ENCODE results near the gene PCBP4.

The PCBP4 gene

DNA sequence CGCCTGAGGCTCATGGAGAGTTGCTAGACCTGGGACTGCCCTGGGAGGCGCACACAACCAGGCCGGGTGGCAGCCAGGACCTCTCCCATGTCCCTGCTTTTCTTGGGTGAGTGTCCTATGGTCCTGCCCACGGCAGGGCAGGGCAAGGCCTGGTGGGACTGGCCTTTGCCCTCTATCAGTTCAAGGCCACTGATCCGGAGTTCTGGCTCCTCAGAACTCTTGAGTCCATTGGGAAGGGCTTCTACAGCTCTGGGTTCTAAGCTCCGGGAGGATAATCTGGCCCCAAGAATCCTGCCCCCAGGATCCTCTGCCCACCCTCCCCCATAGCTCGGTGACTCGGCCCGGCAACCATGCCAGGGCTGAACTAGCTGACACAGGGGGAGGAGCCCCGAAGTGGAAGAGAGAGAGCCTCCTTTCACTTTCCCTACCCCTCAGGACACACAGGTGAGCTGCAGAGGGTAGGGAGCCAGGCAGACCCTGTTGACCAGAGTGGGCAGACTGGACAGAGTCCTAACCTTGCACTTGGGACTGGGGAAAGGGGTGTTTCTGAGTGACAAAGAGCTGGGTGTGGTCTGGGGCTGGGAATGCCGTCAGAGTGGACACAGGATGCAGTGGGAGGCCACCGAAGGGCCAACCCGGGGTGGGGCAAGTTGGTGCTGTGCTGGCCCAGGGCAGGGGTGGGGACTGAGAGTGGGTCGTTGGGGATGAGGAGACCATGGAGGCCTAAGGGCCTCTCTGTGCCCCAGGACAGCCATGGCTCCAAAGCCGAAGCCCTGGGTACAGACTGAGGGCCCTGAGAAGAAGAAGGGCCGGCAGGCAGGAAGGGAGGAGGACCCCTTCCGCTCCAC lies 24.4 kb downstream of the PCBP4 start:
- FAIRE-seq: no peak
- peak; percentile 88 for DNase-seq (ENCODE audit: insufficient read length, low spot score)

- peak; percentile 99 for FAIRE-seq
- DNase-seq (ENCODE audit: insufficient read length, low spot score): peak; percentile 99
Observed at GRCh38 chr3:51941798-51942602, 25.3 kb downstream of the PCBP4 start, which contains the start of the genes PARP3 and RRP9. Gene PARP3, plus strand, starts transcription at chr3:51942363. Its CDS starts 993 bp downstream, at chr3:51943356. Gene RRP9, minus strand, starts transcription at chr3:51941904. Its CDS starts 37 bp downstream, at chr3:51941867.

- DNase-seq (ENCODE audit: insufficient read length, low spot score) (peak; percentile 24), FAIRE-seq (no peak)
Observed at GRCh38 chr3:51941463-51941797, 25.8 kb downstream of the PCBP4 start.

DNA sequence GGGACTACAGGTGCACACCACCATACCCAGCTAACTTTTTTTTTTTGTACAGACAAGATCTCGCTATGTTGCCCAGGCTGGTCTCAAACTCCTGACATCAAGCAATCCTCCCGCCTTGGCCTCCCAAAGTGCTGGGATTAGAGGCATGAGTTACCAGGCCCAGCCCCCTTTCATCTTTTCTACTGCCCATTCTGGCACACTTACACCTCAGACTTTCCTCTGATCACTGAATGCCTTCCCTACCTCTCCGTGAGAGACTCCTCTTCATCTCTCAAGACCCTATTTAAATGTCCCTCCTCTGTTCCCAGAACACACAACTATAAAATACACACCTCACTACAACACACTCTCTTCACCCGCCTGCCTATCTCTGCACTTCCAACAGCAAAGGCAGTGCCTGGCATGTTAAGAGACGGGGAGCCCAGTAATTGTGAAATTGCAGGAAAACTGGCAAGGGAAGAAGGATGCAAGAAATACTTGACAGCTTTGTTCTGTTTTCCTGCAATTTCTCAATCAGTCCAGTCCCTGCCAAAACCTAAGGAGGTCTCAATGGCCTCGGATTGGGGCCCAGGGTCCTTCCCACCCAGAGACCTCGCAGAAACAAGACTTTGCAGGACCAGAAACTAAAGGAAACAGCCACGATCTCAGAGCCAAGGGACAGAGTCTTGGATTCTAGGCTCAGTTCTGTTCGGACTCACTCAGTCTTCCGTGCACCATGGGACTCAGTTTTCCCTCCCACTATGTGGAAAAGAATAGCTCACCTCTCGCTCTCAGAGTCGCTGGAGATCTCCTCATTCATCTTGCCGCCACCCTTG lies 26.4 kb downstream of the PCBP4 start:
- DNase-seq (ENCODE audit: insufficient read length, low spot score) (no peak), FAIRE-seq (no peak)

DNA sequence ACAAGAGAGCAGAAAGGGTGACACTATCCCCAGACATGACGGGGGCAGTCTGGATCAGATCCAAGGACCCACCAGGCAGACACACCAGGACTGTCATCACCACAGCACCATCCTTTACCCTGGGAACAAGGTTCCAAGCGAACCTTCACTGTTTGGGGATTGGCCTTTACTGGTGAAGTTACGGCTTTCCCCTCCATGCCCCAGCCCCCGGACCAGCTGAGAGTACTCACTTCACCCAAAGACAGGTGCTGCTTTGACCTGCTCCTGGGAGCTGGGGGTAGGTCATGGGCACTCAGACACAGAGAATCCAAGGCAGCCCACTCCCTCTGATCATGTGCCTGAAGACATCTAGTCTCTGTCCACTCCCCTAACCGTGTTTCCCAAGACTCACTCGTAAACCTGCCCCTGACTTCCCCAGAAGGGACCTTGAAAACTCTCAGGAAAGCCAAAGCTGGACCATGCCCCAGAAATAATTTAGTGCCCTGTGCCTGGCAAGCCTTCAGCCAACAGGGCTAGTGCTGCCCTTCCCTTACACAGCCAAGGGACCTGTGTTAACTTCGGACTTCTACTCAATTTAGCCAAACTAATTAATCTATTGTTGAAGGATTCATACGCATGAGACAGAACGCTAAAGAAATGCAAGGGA lies 28.4 kb downstream of the PCBP4 start:
- FAIRE-seq: no peak
- DNase-seq (ENCODE audit: insufficient read length, low spot score): no peak

DNA sequence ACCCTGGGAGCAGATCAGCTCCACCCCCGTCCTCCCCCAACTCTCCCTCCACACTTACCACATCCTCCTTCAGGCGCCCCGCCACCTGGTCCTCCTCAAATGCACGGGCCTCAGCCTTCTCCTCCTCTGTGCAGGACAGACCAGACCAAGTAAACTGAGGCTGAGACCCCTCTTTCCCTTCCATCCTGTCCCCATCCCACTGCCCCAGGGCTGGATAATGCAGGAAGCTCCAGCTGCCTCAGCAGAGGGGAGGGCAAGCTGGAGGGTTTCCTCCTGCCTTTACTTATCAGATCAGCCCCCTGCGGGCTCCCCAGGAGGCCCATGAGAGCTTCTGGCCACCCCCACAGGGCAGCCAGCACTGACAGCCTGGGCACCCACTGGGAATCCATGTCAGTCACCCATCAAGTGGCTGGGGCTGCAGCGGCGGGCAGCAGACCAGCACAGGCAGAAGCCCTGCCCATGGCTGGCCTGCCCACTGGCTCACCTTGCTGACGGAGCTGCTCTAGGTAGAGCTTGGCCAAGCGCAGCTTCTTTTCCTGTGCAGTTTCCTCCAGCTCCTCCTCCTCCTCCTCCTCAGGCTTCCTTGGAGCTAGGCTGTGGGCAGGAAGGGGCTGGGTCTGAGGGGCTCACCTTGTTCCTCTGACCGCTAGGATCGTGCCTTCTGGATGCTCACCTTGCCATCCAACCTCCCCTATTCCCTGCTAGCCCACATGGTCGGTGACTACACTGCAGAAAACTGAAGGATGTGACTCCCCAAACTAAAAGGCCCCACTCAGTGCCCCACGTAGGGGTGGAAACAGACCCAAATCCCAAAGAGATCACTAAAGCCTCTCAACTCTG lies 29.4 kb downstream of the PCBP4 start:
- no peak for FAIRE-seq
- DNase-seq (ENCODE audit: insufficient read length, low spot score): no peak

- no peak for FAIRE-seq
- no peak for DNase-seq (ENCODE audit: insufficient read length, low spot score)
Observed at GRCh38 chr3:51937014-51937413, 30.2 kb downstream of the PCBP4 start.

GRCh38 chr3:51935886-51936755 lies 31.1 kb downstream of the PCBP4 start:
- FAIRE-seq (no peak), DNase-seq (ENCODE audit: insufficient read length, low spot score) (no peak)

DNA sequence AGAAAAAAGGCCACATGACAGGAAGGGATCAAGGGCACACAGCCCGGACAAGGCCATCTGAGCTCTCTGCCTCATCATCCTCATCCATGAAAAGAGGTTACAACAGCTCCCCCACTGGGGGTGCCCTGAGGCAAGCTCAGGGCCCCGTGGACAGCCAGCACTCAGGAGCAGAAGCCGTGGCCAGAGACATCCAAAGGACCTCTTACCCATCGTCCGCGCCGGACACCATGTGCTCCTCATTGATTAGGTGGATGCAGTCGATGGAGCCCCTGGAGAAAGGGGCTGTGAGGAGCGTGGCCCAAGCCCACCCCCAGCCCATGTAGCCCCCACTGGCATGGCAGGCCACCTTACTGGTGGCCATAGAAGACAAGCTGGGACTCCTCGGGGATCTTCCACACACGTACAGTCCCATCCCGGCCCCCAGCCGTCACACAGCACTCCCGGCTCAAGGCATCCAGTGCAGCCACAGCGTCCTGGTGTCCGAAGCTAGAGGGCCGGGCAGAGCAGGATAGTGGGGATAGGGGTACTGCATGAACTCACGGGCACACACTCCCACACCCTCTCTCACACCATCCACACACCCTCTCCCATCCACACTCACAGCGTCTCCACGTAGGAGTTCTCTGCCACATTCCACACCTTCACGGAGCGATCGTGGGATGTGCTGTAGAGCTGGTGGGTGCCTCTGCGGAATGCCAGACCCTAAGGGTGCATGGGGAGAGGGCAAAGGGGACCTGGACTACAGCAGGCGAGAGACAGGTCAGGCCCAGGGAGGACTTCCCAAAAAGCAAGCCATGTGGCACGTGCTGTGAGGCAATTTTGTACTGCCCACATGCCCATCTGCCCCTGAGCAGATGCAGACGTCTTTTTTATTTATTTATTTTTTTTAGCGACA lies 32.0 kb downstream of the PCBP4 start:
- no peak for FAIRE-seq
- DNase-seq (ENCODE audit: insufficient read length, low spot score): no peak

DNA sequence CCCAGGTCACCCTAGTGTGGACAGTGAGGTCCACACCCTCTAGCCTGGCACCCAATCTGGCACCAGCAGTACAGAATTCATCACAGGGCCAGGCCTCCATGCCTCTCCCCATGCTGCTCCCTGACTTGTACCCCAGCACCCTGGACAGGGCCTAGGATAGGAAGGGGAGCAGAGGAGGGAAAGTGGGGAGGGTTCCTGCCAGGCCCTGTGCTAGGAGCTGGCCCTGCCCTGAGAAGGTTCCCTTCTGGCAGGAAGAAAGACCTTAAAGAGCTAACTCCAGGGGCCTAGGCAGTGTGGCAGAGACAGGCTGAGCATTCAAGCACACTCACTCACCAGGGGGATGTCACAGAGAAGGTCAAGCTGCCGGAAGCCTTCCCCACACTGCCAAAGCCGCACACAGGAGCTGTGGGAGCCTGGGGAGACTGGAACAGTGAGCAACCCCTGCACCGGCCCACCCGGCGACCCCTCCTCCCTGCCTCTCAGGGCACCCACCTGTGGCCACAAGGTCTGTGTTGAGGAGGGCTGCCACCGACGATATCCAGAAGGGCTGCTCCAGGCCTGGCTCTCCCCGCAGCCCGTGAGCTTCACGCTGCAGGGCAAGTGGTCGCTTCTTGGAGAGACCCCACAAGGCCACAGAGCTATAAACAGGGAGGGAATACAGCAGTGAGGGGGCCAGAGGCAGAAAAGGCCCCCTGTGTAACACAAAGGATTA lies 33.0 kb downstream of the PCBP4 start:
- no peak for DNase-seq (ENCODE audit: insufficient read length, low spot score)
- FAIRE-seq: no peak

GRCh38 chr3:51933471-51934138 lies 33.6 kb downstream of the PCBP4 start:
- FAIRE-seq (no peak), DNase-seq (ENCODE audit: insufficient read length, low spot score) (no peak)

DNA sequence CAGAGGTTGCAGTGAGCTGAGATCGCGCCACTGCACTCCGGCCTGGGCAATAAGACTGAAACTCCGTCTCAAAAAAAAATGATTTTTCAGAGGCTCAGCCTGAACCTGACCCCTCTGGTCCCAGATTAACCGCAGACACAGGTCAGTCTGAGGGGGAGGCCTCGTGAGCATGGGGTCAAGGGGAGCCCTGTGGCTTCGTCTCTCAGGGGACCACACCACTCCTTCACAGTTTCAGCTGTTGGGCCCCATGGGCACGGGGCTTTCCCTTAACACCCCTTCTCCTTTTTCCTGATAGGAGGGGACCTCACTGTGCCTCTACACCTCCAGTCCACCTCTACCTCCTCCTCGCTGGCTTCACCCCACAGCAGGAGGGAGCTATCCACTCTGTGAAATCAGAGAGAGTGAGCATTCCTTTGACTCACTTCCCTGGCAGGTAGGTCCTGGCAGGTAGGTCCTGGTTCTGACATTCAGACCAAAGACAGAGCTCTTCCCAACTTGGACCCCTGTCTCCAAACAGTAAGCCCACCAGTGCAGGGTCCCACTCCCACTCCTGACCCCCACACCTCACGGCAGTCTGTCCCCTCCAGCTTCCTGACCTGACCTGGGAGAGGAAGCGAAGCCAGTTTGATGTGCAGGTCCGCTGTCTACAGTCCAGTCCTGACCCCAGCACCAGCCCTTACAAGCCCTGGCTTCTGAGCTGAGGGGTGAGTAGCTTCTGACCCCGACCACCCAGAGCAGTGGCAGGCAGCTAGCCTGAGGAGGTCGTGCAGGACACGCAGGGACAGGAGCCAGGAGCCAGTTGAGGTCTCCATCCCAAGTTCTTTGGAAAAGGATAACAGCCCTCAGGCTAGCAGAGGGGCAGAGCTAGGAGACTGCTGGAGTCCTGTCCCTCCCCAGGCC lies 34.5 kb downstream of the PCBP4 start:
- no peak for DNase-seq (ENCODE audit: insufficient read length, low spot score)
- FAIRE-seq: no peak

- DNase-seq (ENCODE audit: insufficient read length, low spot score): no peak
- FAIRE-seq: no peak
Observed at GRCh38 chr3:51931756-51932155, 35.5 kb downstream of the PCBP4 start.

DNA sequence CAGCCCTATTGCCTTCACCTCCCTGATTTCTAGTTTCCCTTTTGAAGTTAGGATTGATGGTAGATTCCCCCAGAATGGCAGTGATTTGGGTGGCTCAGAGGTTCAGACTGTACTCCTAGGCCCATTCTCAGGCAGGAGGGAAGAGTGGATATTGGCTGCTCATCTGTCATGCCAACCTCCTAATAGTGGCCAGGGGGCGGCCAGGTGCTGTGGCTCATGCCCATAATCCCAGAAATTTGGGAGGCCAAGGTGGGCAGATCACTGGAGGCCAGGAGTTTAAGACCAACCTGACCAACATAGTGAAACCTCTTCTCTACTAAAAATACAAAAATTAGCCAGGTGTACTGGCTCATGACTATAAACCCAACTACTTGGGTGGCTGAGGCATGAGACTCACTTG lies 36.8 kb downstream of the PCBP4 start:
- FAIRE-seq (no peak), DNase-seq (ENCODE audit: insufficient read length, low spot score) (no peak)

GRCh38 chr3:51929420-51930003 lies 37.7 kb downstream of the PCBP4 start:
- peak; percentile 9 for FAIRE-seq
- peak; percentile 30 for DNase-seq (ENCODE audit: insufficient read length, low spot score)
